Smooth muscle cell (in vitro differentiated cells): ENCODE results near the gene EXOC4. TPM values are rescaled to one million over a fixed set of nuclear protein-coding genes. Genes with fewer than 3 reads are reported as not detected.

Experiments
- DNase-seq: peaks from one replicate; lab custom pipeline; 2025; ENCODE audit not compliant: unreplicated experiment; lab: John Stamatoyannopoulos, UW
- H2AFZ ChIP-seq: fragments of 200-600 bp; sonication (generic); 2 replicates; pipeline ENCODE4 v1.6.0; 2016; ENCODE audit warnings: antibody characterized with exemption, low read depth, mild to moderate bottlenecking
- H3F3A ChIP-seq: fragments of 200-600 bp; sonication (generic); 2 replicates; pipeline ENCODE4 v1.6.0; 2017; ENCODE audit warnings: antibody characterized with exemption, low read depth
- H3K27ac ChIP-seq: fragments of 200-600 bp; sonication (generic); 2 replicates; pipeline ENCODE4 v1.5.1; 2016; ENCODE audit warnings: low read depth, mild to moderate bottlenecking
- H3K27me3 ChIP-seq: fragments of 200-600 bp; sonication (generic); 2 replicates; pipeline ENCODE4 v1.6.1; 2016; ENCODE audit warnings: low read depth, mild to moderate bottlenecking
- H3K36me3 ChIP-seq: fragments of 200-600 bp; sonication (generic); 2 replicates; pipeline ENCODE4 v1.5.1; 2016; ENCODE audit warnings: low read depth
- H3K4me1 ChIP-seq: fragments of 200-600 bp; sonication (generic); 2 replicates; pipeline ENCODE4 v1.5.1; 2016; ENCODE audit warnings: low read depth
- H3K4me2 ChIP-seq: fragments of 200-600 bp; sonication (generic); 2 replicates; pipeline ENCODE4 v1.6.0; 2016; ENCODE audit warnings: mild to moderate bottlenecking
- H3K4me3 ChIP-seq: fragments of 200-600 bp; sonication (generic); 2 replicates; pipeline ENCODE4 v1.5.1; 2016; ENCODE audit warnings: mild to moderate bottlenecking
- H3K79me2 ChIP-seq: fragments of 200-600 bp; sonication (generic); 2 replicates; pipeline ENCODE4 v1.6.0; 2016; ENCODE audit warnings: low read depth, mild to moderate bottlenecking
- H3K9ac ChIP-seq: fragments of 200-600 bp; sonication (generic); 2 replicates; pipeline ENCODE4 v1.6.0; 2016; ENCODE audit warnings: low read depth
- H3K9me3 ChIP-seq: fragments of 200-600 bp; sonication (generic); replicated peaks from 2 replicates; pipeline ENCODE4 v1.5.1; 2016; ENCODE audit warnings: low read depth
- H4K20me1 ChIP-seq: fragments of 200-600 bp; sonication (generic); 2 replicates; pipeline ENCODE4 v1.6.0; 2016; ENCODE audit warnings: low read depth
- WGBS: methylation state at CpG from one replicate; pipeline ENCODE4 v1.1.7; 2016; ENCODE audit warnings: low lambda C conversion rate; 5-methylcytosine and 5-hydroxymethylcytosine counted together
- polyA plus RNA-seq: library from polyadenylated mRNA; unstranded; fragments of >200 nt; fragmentation: Nextera tagmentation; extraction: Ambion mirVana; gene quantifications from 2 replicates; pipeline ENCODE4 v1.2.1, GENCODE V29; 2016
- total RNA-seq: library from RNA; depleted of rRNA; stranded (reverse); fragments of >200 nt; gene quantifications from 2 replicates; pipeline ENCODE4 v1.2.3, GENCODE V29; 2014
- TF ChIP-seq, protein P1 (sequence below): fragments of 200-600 bp; sonication (generic); IDR thresholded peaks from 2 replicates; pipeline ENCODE4 v1.5.1; 2017; ENCODE audit warnings: borderline replicate concordance, mild to moderate bottlenecking, antibody characterized with exemption; ENCODE audit not compliant: insufficient read depth, poor library complexity, severe bottlenecking

EXOC4 gene
- total and polyA plus RNA-seq, 2 experiments from 2014 or later: 21.5 to 47.1 TPM

DNA sequence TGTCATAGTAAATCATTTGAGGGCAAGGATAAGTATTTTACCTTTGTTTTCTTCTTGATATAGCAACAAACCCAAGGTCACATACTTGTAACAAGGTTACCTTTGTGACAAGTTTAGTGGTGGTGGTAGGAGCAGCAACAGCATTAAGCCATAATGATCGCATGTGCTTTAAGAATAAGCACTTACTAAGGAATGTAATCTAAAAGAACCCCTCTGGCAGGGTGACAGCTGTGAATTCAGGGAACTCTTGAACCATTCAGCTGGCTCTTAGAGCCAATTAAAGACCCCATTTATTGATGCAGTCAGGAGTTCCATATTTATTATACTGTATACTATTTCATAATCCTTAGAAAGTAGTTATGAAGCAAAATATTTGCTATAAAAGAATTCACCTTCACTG lies 370.8 kb downstream of the EXOC4 start:
- no peaks in the 10 kb centered on the region for H3K4me1 ChIP-seq
- H3K9me3 ChIP-seq: no peaks in the 10 kb centered on the region
- DNase-seq: no peak
- no peaks in the 10 kb centered on the region for H4K20me1 ChIP-seq
- H3F3A ChIP-seq: no peaks in the 10 kb centered on the region
- no peaks in the 10 kb centered on the region for H3K27me3 ChIP-seq
- no peak overlapping the region for H3K4me3 ChIP-seq
- no peak overlapping the region for H3K27ac ChIP-seq
- no peak overlapping the region for H3K4me2 ChIP-seq
- no peak overlapping the region for H3K9ac ChIP-seq
- WGBS: 94% methylated on average over 1 of the region's 1 CpG
- H2AFZ ChIP-seq: no peak overlapping the region
- no peaks in the 10 kb centered on the region for H3K79me2 ChIP-seq
- H3K36me3 ChIP-seq: no peaks in the 10 kb centered on the region
- TF ChIP-seq, protein P1, sequence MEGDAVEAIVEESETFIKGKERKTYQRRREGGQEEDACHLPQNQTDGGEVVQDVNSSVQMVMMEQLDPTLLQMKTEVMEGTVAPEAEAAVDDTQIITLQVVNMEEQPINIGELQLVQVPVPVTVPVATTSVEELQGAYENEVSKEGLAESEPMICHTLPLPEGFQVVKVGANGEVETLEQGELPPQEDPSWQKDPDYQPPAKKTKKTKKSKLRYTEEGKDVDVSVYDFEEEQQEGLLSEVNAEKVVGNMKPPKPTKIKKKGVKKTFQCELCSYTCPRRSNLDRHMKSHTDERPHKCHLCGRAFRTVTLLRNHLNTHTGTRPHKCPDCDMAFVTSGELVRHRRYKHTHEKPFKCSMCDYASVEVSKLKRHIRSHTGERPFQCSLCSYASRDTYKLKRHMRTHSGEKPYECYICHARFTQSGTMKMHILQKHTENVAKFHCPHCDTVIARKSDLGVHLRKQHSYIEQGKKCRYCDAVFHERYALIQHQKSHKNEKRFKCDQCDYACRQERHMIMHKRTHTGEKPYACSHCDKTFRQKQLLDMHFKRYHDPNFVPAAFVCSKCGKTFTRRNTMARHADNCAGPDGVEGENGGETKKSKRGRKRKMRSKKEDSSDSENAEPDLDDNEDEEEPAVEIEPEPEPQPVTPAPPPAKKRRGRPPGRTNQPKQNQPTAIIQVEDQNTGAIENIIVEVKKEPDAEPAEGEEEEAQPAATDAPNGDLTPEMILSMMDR: no peak

DNA sequence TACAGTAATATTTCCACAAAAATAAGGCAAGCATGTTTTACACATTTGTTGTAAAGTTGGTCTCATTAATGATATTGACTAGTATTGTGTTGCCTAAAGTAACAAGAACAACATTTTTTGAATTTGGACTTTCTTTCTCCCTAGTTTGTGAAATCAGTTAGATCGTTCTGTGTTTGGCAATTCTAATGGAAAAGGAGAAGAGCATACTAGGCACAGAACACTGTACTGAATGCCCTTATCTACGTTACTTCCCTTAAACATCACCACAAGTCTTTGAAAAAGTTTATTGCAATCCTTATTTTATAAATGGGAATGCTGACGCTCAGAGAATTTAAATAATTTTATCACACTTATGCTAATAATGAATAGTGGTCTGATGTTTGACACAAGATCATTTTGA lies 372.2 kb downstream of the EXOC4 start:
- Histone ChIP-seq H3K4me1 (no peaks in the 10 kb centered on the region), H3K4me2 (no peak overlapping the region), H3K9me3 (no peaks in the 10 kb centered on the region), H3K27ac (no peak overlapping the region), H3K9ac (no peak overlapping the region), H3K79me2 (no peaks in the 10 kb centered on the region), H3K4me3 (no peak overlapping the region), H4K20me1 (no peaks in the 10 kb centered on the region), H3K27me3 (no peaks in the 10 kb centered on the region), H3K36me3 (peaks cover 1% of the 10 kb centered on the region), H3F3A (no peaks in the 10 kb centered on the region), H2AFZ (no peak overlapping the region)
- no peak for DNase-seq
- TF ChIP-seq, protein P1: no peak
- 82% methylated on average over 3 of the region's 3 CpGs for WGBS

DNA sequence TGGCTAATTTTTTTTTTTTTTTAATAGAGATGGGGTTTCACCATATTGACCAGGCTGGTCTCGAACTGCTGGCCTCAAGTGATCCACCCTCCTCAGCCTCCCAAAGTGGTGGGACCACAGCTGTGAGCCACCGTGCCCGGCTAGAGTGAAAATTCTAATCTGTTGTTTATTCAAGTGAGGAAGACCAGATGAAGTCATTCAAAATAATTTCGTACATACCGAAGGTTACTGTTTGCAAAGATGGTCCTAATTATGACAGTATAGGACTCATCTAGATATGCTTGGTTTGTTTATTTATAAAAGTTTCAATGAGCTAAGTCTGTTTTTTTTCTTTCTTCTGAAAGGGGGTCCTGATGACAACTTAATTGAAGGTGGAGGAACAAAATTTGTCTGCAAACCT lies 376.8 kb downstream of the EXOC4 start:
- no peak overlapping the region for H3K4me3 ChIP-seq
- no peak overlapping the region for H3K27ac ChIP-seq
- peaks cover 12% of the 10 kb centered on the region for H3K36me3 ChIP-seq
- 53% methylated on average over 5 of the region's 5 CpGs for WGBS
- H3K9me3 ChIP-seq: no peaks in the 10 kb centered on the region
- H3K9ac ChIP-seq: no peak overlapping the region
- no peaks in the 10 kb centered on the region for H3K27me3 ChIP-seq
- DNase-seq: no peak
- no peaks in the 10 kb centered on the region for H3F3A ChIP-seq
- H3K4me2 ChIP-seq: no peak overlapping the region
- H3K4me1 ChIP-seq: no peaks in the 10 kb centered on the region
- H4K20me1 ChIP-seq: no peaks in the 10 kb centered on the region
- TF ChIP-seq, protein P1: no peak
- H3K79me2 ChIP-seq: no peaks in the 10 kb centered on the region
- H2AFZ ChIP-seq: no peak overlapping the region

- TF ChIP-seq, protein P1: no peak
- H3K4me3 ChIP-seq: no peak overlapping the region
- WGBS: 43% methylated on average over 2 of the region's 2 CpGs
- H4K20me1 ChIP-seq: no peaks in the 10 kb centered on the region
- H3K4me2 ChIP-seq: peak overlapping the region; percentile 35
- H3K27ac ChIP-seq: peak overlapping the region; percentile 44
- no peaks in the 10 kb centered on the region for H3K4me1 ChIP-seq
- H3K79me2 ChIP-seq: no peaks in the 10 kb centered on the region
- no peak overlapping the region for H3K9ac ChIP-seq
- H3K36me3 ChIP-seq: peaks cover 12% of the 10 kb centered on the region
- no peaks in the 10 kb centered on the region for H3K9me3 ChIP-seq
- no peaks in the 10 kb centered on the region for H3F3A ChIP-seq
- H3K27me3 ChIP-seq: no peaks in the 10 kb centered on the region
- H2AFZ ChIP-seq: no peak overlapping the region
- no peak for DNase-seq
Measured at GRCh38 chr7:133633055-133633454, 380.2 kb downstream of the EXOC4 start.
